Progenitor cell of endocrine pancreas (in vitro differentiated cells): ENCODE results near the gene ISCU. TPM values are rescaled to one million over a fixed set of nuclear protein-coding genes. Genes with fewer than 3 reads are reported as not detected.

Source experiments
- DNase-seq: peaks from one replicate; pipeline ENCODE4 v3.0.0; 2021; ENCODE audit warnings: low spot score; ENCODE audit not compliant: unreplicated experiment
- H3K27ac Mint-ChIP-seq: 2 replicates; pipeline ENCODE4 v1.8.0; 2021; ENCODE audit warnings: mild to moderate bottlenecking, moderate library complexity, mixed read lengths
- H3K27me3 Mint-ChIP-seq: 2 replicates; pipeline ENCODE4 v1.8.0; 2021; ENCODE audit warnings: mixed read lengths
- H3K36me3 Mint-ChIP-seq: 2 replicates; pipeline ENCODE4 v1.8.0; 2022; ENCODE audit warnings: mixed read lengths; ENCODE audit not compliant: insufficient read depth
- H3K4me1 Mint-ChIP-seq: 2 replicates; pipeline ENCODE4 v1.8.0; 2021; ENCODE audit warnings: low read depth, mixed read lengths
- H3K4me3 Mint-ChIP-seq: 2 replicates; pipeline ENCODE4 v1.8.0; 2021; ENCODE audit warnings: low read depth, mild to moderate bottlenecking, moderate library complexity, mixed read lengths
- H3K9me3 Mint-ChIP-seq: 2 replicates; pipeline ENCODE4 v1.8.0; 2021; ENCODE audit warnings: low read depth, mixed read lengths
- CTCF ChIP-seq: fragments of 200-600 bp; sonication (generic); IDR thresholded peaks from one replicate; pipeline ENCODE4 v1.5.0; 2021; ENCODE audit warnings: antibody characterized with exemption, mild to moderate bottlenecking; ENCODE audit not compliant: unreplicated experiment
- total RNA-seq: library from RNA; stranded (reverse); gene quantifications from 2 replicates; pipeline ENCODE4 v1.2.1, GENCODE V29; 2021

Gene ISCU
- total RNA-seq, 1 donor from 2014 or later, result 69.7 TPM

GRCh38 chr12:108523365-108523764 lies 39.0 kb upstream of the ISCU start:
- Mint-ChIP-seq H3K4me3 (no peak overlapping the region), H3K27ac (no peak overlapping the region)

GRCh38 chr12:108525681-108526080 lies 36.7 kb upstream of the ISCU start:
- no peak overlapping the region for H3K4me3 Mint-ChIP-seq
- no peak overlapping the region for H3K27ac Mint-ChIP-seq
- no peaks in the 10 kb centered on the region for H3K9me3 Mint-ChIP-seq
- no peaks in the 10 kb centered on the region for H3K27me3 Mint-ChIP-seq
- H3K4me1 Mint-ChIP-seq, result no peaks in the 10 kb centered on the region
- TF ChIP-seq CTCF, result no peak
- peaks cover 29% of the 10 kb centered on the region for H3K36me3 Mint-ChIP-seq
- no peak for DNase-seq

More at GRCh38 chr12:108523365-108523764, 39.0 kb upstream of the ISCU start:
- no peaks in the 10 kb centered on the region for H3K27me3 Mint-ChIP-seq
- TF ChIP-seq CTCF, result no peak
- H3K4me1 Mint-ChIP-seq, result no peaks in the 10 kb centered on the region
- H3K9me3 Mint-ChIP-seq, result no peaks in the 10 kb centered on the region
- DNase-seq, result no peak
- peaks cover 25% of the 10 kb centered on the region for H3K36me3 Mint-ChIP-seq

- H3K4me1 Mint-ChIP-seq, result no peaks in the 10 kb centered on the region
- H3K27me3 Mint-ChIP-seq, result no peaks in the 10 kb centered on the region
- H3K4me3 Mint-ChIP-seq, result no peak overlapping the region
- no peaks in the 10 kb centered on the region for H3K9me3 Mint-ChIP-seq
- no peak overlapping the region for H3K27ac Mint-ChIP-seq
- TF ChIP-seq CTCF, result no peak
- H3K36me3 Mint-ChIP-seq, result peaks cover 30% of the 10 kb centered on the region
- no peak for DNase-seq
Measured at GRCh38 chr12:108526482-108527165, 35.8 kb upstream of the ISCU start.

- Mint-ChIP-seq H3K27ac (no peak overlapping the region), H3K4me3 (no peak overlapping the region), H3K4me1 (no peaks in the 10 kb centered on the region), H3K36me3 (peaks cover 30% of the 10 kb centered on the region), H3K27me3 (no peaks in the 10 kb centered on the region), H3K9me3 (no peaks in the 10 kb centered on the region)
- DNase-seq, result no peak
- TF ChIP-seq CTCF, result no peak
Measured at GRCh38 chr12:108527166-108527496, 35.3 kb upstream of the ISCU start.

GRCh38 chr12:108530161-108530560 lies 32.2 kb upstream of the ISCU start:
- no peak for TF ChIP-seq CTCF
- H3K4me3 Mint-ChIP-seq, result no peak overlapping the region
- H3K27ac Mint-ChIP-seq, result peak overlapping the region; percentile 72
- H3K4me1 Mint-ChIP-seq, result no peaks in the 10 kb centered on the region
- no peaks in the 10 kb centered on the region for H3K27me3 Mint-ChIP-seq
- DNase-seq, result no peak
- H3K36me3 Mint-ChIP-seq, result peaks cover 24% of the 10 kb centered on the region
- H3K9me3 Mint-ChIP-seq, result no peaks in the 10 kb centered on the region
